ENCODE results near the gene MMS19.
"Not testable (repeated sequence)": the region's sequence is repeated elsewhere in the genome, so short reads cannot be mapped to it uniquely, and the experiment has no call there.

The MMS19 gene

GRCh38 chr10:97498841-97499560 lies 779 bp upstream of the MMS19 start, which contains the start of gene UBTD1:
TSS of gene UBTD1 (plus strand) at chr10:97498924. CDS start at chr10:97499204, 280 bp downstream.
- DNase-seq = no peak

GRCh38 chr10:97497572-97498075 lies 598 bp downstream of the MMS19 start:
- peak; percentile 15 for DNase-seq

GRCh38 chr10:97494863-97495506 lies 3.2 kb downstream of the MMS19 start:
- DNase-seq = no peak

DNA sequence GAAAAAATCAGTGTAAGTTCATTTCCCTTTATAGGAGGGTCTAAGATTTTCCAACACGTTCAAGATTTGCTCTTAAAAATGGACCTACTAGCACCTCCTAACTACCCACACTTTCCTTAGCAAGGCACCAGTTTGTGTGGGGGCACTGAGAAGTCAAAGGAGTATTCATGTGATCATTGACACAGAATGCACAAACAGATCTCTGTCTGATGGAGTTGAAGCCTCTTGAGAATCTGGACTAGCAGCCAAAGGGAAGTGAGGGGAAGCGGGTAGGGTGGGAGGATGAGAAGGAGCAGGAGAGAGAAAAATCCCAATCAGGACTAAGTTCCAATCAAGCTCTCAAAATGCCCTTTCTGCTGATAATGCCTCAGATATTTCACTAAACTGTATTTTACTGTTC lies 4.1 kb downstream of the MMS19 start:
- DNase-seq = no peak

DNA sequence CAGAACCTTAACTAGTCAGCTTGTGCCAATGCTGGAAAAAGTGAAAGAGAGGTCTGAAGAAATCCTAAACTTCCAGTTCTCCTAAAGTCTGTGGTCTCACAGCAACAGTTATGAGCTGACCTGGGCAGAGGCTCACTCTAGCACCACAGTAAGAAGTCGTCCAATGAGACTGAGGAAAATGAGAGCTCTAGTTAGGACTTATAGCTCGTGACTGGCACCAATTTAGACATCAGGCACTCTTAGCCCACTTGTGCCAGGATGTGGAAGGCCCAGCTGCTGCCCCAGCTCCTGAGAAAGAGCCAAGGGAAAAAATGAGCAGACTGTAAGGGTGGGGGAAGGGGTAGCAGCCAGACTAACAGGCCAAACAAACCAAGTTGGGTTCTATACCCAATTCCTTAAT lies 7.6 kb downstream of the MMS19 start:
- DNase-seq = no peak

GRCh38 chr10:97485647-97486281 lies 12.5 kb downstream of the MMS19 start:
- DNase-seq = no peak

GRCh38 chr10:97483921-97484320 lies 14.3 kb downstream of the MMS19 start:
- DNase-seq = no peak

GRCh38 chr10:97483506-97483905 lies 14.7 kb downstream of the MMS19 start:
- DNase-seq = no peak

DNA sequence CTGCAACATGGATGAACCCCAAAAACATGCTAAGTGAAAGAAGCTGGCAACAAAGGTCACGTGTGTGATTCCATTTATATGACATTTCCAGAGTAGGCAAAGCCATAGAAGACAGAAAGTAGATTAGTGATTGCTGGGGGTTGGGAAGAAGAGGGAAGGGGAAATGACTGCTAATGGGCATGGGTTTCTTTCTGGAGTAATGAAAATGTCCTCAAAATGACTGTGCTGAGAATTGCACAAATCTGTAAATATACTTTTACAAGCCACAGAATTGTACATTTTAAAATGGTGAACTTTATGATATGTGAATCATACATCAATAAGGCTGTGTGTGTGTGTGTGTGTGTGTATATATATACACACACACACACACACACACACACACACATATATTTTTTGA lies 15.8 kb downstream of the MMS19 start:
- DNase-seq = no peak

- DNase-seq = no peak
Measured at GRCh38 chr10:97481071-97481470, 17.2 kb downstream of the MMS19 start.

- no peak for DNase-seq
Measured at GRCh38 chr10:97479939-97480338, 18.3 kb downstream of the MMS19 start.

DNA sequence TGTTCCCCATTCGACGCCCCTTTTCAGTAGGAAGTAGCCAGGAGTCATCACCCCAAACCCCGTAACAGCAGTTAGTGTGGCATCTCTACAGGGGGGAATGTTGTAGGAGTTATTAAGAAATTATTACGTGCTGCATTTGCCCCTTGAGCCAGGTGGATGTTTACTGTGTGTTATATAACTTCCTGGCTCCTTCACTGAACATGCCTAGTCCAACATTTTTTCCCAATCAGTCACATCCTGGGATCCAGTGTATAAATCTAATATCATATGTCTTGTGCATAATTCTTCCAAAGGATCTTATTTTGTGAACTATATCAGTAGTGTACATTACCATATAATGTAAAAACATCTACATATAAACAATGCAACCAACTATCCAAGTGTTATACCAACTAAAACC lies 18.8 kb downstream of the MMS19 start:
- not testable (repeated sequence) for DNase-seq

DNA sequence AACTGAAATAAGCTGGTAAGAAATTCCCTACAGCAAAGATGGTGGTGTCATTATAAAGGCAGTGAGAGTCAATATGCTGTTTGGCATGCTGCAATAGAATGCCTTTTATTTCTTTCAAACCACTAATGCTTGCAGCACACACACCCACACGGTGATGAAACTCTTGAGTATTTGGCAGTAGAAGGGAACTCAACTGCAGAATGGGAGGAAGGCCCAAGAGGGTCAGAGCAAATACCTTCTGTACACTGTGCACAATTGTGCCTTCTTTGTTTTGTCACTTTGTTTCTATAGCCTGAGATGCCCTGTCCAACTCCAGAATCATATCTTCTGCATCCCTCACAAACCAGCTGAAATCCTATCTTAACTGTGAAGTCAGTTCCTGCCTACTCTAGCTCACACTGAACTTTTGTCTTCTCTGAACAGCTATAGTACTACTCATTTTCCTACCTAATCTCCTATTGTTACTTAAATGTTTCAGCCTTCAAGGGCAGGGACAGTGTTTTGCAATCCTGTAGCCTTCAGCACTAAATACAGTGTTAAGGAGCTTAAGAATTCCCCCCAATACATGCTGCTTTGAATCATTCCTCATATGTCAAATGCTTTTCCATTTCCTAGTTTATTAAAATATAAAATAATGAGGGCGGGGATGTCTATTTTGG lies 22.2 kb downstream of the MMS19 start:
- DNase-seq = no peak

DNA sequence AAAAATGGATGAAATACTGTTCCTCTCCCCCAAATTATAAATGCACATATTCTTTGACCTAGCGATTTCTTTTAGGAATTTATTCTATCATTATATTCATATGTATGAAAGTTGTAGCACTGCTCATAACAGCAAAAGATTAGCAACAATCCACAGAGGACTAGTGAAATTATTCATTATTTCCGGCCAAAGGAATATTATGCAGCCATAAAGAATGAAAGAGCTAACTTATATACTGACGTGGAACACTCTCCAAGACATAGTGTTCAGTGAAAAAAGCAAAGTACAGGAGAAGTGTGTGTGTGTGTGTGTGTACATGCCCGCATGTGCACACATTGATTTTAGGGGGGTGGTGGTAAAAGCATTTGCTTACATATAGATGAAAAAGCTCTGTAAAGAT lies 23.3 kb downstream of the MMS19 start:
- DNase-seq = no peak

DNA sequence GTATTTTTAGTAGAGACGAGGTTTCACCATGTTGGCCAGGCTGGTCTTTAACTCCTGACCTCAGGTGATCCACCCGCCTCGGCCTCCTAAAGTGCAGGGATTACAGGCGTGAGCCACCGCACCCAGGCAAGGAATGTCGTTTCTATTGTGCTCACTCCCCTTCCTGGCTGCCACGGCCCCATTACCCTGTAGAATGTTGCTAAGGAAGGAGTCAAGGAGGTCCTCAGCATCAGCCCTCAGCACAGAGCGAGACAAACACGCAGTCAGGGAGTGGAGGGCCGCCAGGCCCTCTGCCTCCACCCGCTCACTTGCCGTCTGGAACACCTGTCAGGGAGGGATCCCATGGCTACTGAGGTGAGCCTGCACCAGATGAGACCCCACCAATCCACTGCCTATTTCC lies 29.4 kb downstream of the MMS19 start:
- DNase-seq = not testable (repeated sequence)

DNA sequence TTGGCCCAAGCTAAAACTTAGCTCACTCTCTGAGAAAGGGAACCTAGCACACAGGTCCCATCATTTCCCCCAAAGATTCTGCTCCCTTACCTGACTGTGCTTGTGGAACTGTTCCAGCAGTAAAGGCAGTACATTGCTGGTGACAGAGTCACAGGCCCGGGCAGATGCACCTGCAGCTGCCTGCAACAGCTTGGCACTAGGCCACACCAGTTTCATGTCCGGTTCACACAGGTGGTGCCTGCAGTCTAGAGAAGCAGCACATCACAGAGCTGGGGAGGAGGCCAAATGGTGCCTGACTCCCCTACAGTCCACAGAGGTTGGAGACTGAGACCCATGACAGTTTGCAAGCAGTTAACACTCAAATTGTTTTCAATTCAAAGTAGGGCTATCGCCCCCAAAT lies 30.1 kb downstream of the MMS19 start:
- DNase-seq = no peak

DNA sequence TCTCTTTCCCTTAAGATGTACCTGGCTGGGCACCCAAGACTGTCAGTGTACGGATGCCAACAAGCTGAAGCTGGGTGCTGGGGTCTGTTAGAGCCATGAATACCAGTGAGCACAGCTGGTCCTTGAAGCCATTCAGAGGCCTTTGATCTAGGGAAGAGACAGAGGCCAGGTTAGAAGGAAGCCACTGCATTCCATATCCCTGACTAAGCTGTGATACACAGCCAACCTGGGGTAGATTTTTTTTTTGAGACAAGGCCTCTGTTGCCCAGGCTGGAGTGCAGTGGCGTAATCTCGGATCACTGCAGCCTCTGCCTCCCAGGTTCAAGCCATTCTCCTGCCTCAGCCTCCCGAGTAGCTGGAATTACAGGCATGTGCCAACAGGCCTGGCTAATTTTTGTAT lies 31.5 kb downstream of the MMS19 start:
- DNase-seq = no peak

GRCh38 chr10:97465982-97466381 lies 32.2 kb downstream of the MMS19 start:
- no peak for DNase-seq

- DNase-seq = no peak
Measured at GRCh38 chr10:97464226-97464625, 34.0 kb downstream of the MMS19 start.

- peak; percentile 17 for DNase-seq
Measured at GRCh38 chr10:97463363-97464132, 34.7 kb downstream of the MMS19 start.

DNA sequence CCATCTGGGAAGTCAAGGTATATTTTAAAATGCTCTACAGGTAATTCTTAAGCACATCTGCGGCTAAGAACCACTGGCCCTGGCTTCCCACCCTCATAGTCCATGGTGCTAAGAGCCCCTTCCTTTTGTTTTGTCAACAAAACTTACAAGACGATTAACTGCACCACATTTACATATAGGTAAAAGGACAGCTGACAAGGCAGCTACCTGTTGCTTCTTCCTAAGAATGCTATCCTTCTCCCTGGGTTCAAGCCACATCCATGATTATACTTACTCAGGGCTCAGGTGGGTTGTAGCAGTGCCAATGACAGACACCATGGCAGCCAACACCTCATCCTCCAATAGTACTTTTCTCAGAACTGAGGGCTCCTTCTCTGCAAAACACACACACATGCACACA lies 35.9 kb downstream of the MMS19 start:
- no peak for DNase-seq

GRCh38 chr10:97459933-97460332 lies 38.3 kb downstream of the MMS19 start:
- no peak for DNase-seq

DNA sequence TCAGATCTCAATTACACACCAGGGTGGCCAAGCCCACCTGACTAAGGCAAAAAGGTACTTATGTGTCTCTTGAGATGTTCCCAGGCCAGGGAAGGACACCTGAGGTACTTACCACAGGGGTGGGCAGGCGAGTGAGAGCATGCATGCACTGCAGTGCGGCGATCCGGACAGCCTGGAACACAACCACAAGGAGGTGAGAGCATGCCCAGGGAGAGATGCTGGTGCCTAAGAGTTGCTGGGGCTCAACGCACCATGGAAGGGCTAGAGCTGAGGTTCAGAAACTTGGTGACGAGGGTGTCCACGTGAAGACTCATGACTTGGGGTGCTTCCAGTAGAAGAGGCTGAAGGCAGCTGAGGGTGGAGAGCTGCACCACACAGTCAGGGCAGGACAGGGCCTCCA lies 39.1 kb downstream of the MMS19 start:
- no peak for DNase-seq
